GM12878 (cell line): ENCODE measurements around the gene PLCB2. TPM values are rescaled to one million over a fixed set of nuclear protein-coding genes. Genes with fewer than 3 reads are reported as not detected.

Source experiments
- CBX5 ChIP-seq: sonication (generic); IDR thresholded peaks from 2 replicates; pipeline ENCODE4 v1.6.1; 2016; ENCODE audit warnings: low read depth, moderate library complexity, mild to moderate bottlenecking, inconsistent platforms
- EGR1 ChIP-seq, 2 experiments: IDR thresholded peaks; 1 replicate in 1 of 2; 2 replicates in 1 of 2; pipeline ENCODE4 v1.6.1; 2011 to 2012; ENCODE audit warnings: low read depth in 2 of 2, low read length in 2 of 2, borderline replicate concordance in 1 of 2, mild to moderate bottlenecking in 1 of 2, moderate library complexity in 1 of 2
- HDAC2 ChIP-seq: fragments of 200-600 bp; sonication (generic); IDR thresholded peaks from 2 replicates; pipeline ENCODE4 v1.6.1; 2017
- HDGF ChIP-seq: fragments of 450-650 bp; IDR thresholded peaks from 2 replicates; pipeline ENCODE4 v1.6.1; 2016; ENCODE audit warnings: antibody characterized with exemption
- NR2F1 ChIP-seq: fragments of 450-650 bp; conservative IDR thresholded peaks from 2 replicates; pipeline ENCODE4 v1.6.1; 2017; ENCODE audit warnings: mild to moderate bottlenecking
- RAD21 ChIP-seq: IDR thresholded peaks from 2 replicates; pipeline ENCODE4 v1.6.1; 2011; ENCODE audit warnings: mild to moderate bottlenecking, low read depth, low read length, moderate library complexity; ENCODE audit not compliant: insufficient read depth
- RBBP5 ChIP-seq: fragments of 200-600 bp; sonication (generic); conservative IDR thresholded peaks from 2 replicates; pipeline ENCODE4 v1.6.1; 2016
- RELA ChIP-seq: fragments of 450-650 bp; IDR thresholded peaks from 2 replicates; pipeline ENCODE4 v1.8.0; 2014; ENCODE audit warnings: borderline replicate concordance; ENCODE audit not compliant: partially characterized antibody
- RELB ChIP-seq: fragments of 450-650 bp; IDR thresholded peaks from 2 replicates; pipeline ENCODE4 v1.6.1; 2017; ENCODE audit warnings: low read depth, mild to moderate bottlenecking, moderate library complexity
- SREBF2 ChIP-seq: IDR thresholded peaks from 2 replicates; pipeline ENCODE4 v1.6.1; 2012; ENCODE audit warnings: mild to moderate bottlenecking, low read length
- TCF7 ChIP-seq: IDR thresholded peaks from 2 replicates; pipeline ENCODE4 v1.6.1; 2014; ENCODE audit warnings: antibody characterized with exemption, borderline replicate concordance
- polyA plus RNA-seq, 11 experiments: library from polyadenylated mRNA; depleted of rRNA in 4 of 11; unstranded in 6 of 11; stranded (reverse) in 5 of 11; fragments of >200 nt; fragmentation: Nextera tagmentation in 4 of 11; fragmentation: Illumina TruSeq in 1 of 11; extraction: Ambion mirVana in 4 of 11; extraction: Trizol in 1 of 11; gene quantifications; 1 replicate in 1 of 11; 2 replicates in 10 of 11; pipeline versions ENCODE4 v1.2.1 to v1.2.3, GENCODE V29; 2011 to 2016; ENCODE audit warnings: inconsistent platforms in 2 of 11, missing spikeins in 2 of 11, low read depth in 1 of 11
- total RNA-seq, 4 experiments: library from RNA; depleted of rRNA in 3 of 4; stranded (reverse); fragments of >200 nt in 3 of 4; fragmentation: Illumina TruSeq in 1 of 4; extraction: Trizol in 1 of 4; gene quantifications; 2 replicates each; pipeline versions ENCODE4 v1.2.1 to v1.2.3, GENCODE V29; 2013 to 2021
- TF ChIP-seq, protein P1 (sequence below): fragments of 450-650 bp; IDR thresholded peaks from 2 replicates; pipeline ENCODE4 v1.6.1; 2017; ENCODE audit warnings: antibody characterized with exemption, mild to moderate bottlenecking, moderate library complexity

PLCB2 gene
- total and polyA plus RNA-seq, 10 of the 15 experiments (the other 5 are each of a cell fraction or from before 2014, with no cell fraction given): 1.2 to 39.4 (median 10.7) TPM

GRCh38 chr15:40323239-40323952, 15.7 kb upstream of the PLCB2 start, which contains the start of gene INAFM2 (continued):
- peak; percentile 97 for TF ChIP-seq RELB
- no peak for TF ChIP-seq RELA
- TF ChIP-seq EGR1 (IDR thresholded peaks at IDR 0.05; ENCODE audit: borderline replicate concordance in 1 of 2, low read depth in 2 of 2, low read length in 2 of 2): peak in 1 of 2 experiments; percentile 5; a peak in 1 of 3 replicates
- TF ChIP-seq, protein P1, sequence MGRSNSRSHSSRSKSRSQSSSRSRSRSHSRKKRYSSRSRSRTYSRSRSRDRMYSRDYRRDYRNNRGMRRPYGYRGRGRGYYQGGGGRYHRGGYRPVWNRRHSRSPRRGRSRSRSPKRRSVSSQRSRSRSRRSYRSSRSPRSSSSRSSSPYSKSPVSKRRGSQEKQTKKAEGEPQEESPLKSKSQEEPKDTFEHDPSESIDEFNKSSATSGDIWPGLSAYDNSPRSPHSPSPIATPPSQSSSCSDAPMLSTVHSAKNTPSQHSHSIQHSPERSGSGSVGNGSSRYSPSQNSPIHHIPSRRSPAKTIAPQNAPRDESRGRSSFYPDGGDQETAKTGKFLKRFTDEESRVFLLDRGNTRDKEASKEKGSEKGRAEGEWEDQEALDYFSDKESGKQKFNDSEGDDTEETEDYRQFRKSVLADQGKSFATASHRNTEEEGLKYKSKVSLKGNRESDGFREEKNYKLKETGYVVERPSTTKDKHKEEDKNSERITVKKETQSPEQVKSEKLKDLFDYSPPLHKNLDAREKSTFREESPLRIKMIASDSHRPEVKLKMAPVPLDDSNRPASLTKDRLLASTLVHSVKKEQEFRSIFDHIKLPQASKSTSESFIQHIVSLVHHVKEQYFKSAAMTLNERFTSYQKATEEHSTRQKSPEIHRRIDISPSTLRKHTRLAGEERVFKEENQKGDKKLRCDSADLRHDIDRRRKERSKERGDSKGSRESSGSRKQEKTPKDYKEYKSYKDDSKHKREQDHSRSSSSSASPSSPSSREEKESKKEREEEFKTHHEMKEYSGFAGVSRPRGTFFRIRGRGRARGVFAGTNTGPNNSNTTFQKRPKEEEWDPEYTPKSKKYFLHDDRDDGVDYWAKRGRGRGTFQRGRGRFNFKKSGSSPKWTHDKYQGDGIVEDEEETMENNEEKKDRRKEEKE: no peak
- no peak for TF ChIP-seq CBX5
- no peak for TF ChIP-seq NR2F1
- TF ChIP-seq SREBF2: no peak
- no peak for TF ChIP-seq RAD21
- TF ChIP-seq HDAC2: no peak
- TF ChIP-seq RBBP5: no peak
- no peak for TF ChIP-seq TCF7
- TF ChIP-seq HDGF: 0 out of 2 replicates have a peak, but pooled peaks have one; percentile 20
